ENCODE results near the gene DLGAP1.

- TF ChIP-seq CTCF (IDR thresholded peaks at IDR 0.05 in 2 of 3, conservative IDR thresholded peaks at IDR 0.05 in 1 of 3; ENCODE audit: control insufficient read depth in 2 of 3, extremely low read depth in 1 of 3, insufficient read depth in 1 of 3, low read depth in 3 of 3, low read length in 3 of 3): no peak
- TF ChIP-seq GATAD2B (conservative IDR thresholded peaks at IDR 0.05; ENCODE audit: low read depth): no peak
- no peak for TF ChIP-seq MAX (IDR thresholded peaks at IDR 0.05; ENCODE audit: low read depth, low read length)
- no peak for TF ChIP-seq POLR2A (IDR thresholded peaks at IDR 0.05; ENCODE audit: low read depth, low read length)
- TF ChIP-seq NKRF (conservative IDR thresholded peaks at IDR 0.05): no peak
- TF ChIP-seq ATF2 (IDR thresholded peaks at IDR 0.05; ENCODE audit: low read length): no peak
These were observed 829.4 kb downstream of the DLGAP1 start for GRCh38 chr18:3625742-3626091.
